Astrocyte (in vitro differentiated cells and primary cell): ENCODE data around the gene PRXL2B. TPM values are rescaled to one million over a fixed set of nuclear protein-coding genes. Genes with fewer than 3 reads are reported as not detected.

Experiments
- DNase-seq: peaks from one replicate; pipeline ENCODE4 v3.0.0-alpha.2; 2010; ENCODE audit warnings: low read depth
- FAIRE-seq: peaks from 2 replicates; lab custom pipeline; 2011; peaks lifted over from hg19 to GRCh38; lab: Jason Lieb, UNC
- H2AFZ ChIP-seq: 2 replicates; pipeline ENCODE4 v1.6.0; 2012; ENCODE audit warnings: low read depth, low read length, inconsistent platforms
- H3K27ac ChIP-seq: 2 replicates; pipeline ENCODE4 v1.5.1; 2011; ENCODE audit warnings: low read depth, low read length, inconsistent platforms
- H3K27me3 ChIP-seq: 2 replicates; pipeline ENCODE4 v1.6.0; 2011; ENCODE audit warnings: low read length, inconsistent platforms; ENCODE audit not compliant: insufficient read depth
- H3K36me3 ChIP-seq: 2 replicates; pipeline ENCODE4 v1.5.1; 2011; ENCODE audit warnings: low read length, inconsistent platforms; ENCODE audit not compliant: insufficient read depth
- H3K4me1 ChIP-seq: 2 replicates; pipeline ENCODE4 v1.5.1; 2011; ENCODE audit warnings: low read length, inconsistent platforms; ENCODE audit not compliant: insufficient read depth
- H3K4me2 ChIP-seq: 2 replicates; pipeline ENCODE4 v1.6.0; 2012; ENCODE audit warnings: low read length, inconsistent platforms
- H3K4me3 ChIP-seq: 2 replicates; pipeline ENCODE4 v1.5.1; 2011; ENCODE audit warnings: low read depth, mild to moderate bottlenecking, low read length, inconsistent platforms; ENCODE audit not compliant: insufficient read depth
- H3K79me2 ChIP-seq: 2 replicates; pipeline ENCODE4 v1.6.0; 2012; ENCODE audit warnings: mild to moderate bottlenecking, low read length, inconsistent platforms; ENCODE audit not compliant: insufficient read depth
- H3K9ac ChIP-seq: 2 replicates; pipeline ENCODE4 v1.6.0; 2012; ENCODE audit warnings: mild to moderate bottlenecking, low read length, inconsistent platforms
- H3K9me3 ChIP-seq: 2 replicates; pipeline ENCODE4 v1.5.1; 2012; ENCODE audit warnings: low read depth, mild to moderate bottlenecking, low read length, inconsistent platforms; ENCODE audit not compliant: insufficient read depth
- H4K20me1 ChIP-seq: 2 replicates; pipeline ENCODE4 v1.6.0; 2012; ENCODE audit warnings: low read length, inconsistent platforms; ENCODE audit not compliant: insufficient read depth
- H3K27ac Mint-ChIP-seq: one replicate; pipeline ENCODE4 v1.8.0; 2021; ENCODE audit warnings: mild to moderate bottlenecking, mixed read lengths; ENCODE audit not compliant: unreplicated experiment
- H3K27me3 Mint-ChIP-seq: one replicate; pipeline ENCODE4 v1.8.0; 2021; ENCODE audit warnings: low read depth, mixed read lengths; ENCODE audit not compliant: unreplicated experiment
- H3K36me3 Mint-ChIP-seq: one replicate; pipeline ENCODE4 v1.8.0; 2021; ENCODE audit warnings: low read depth, mixed read lengths; ENCODE audit not compliant: unreplicated experiment
- H3K4me1 Mint-ChIP-seq: one replicate; pipeline ENCODE4 v1.8.0; 2021; ENCODE audit warnings: low read depth, mixed read lengths; ENCODE audit not compliant: unreplicated experiment
- H3K4me3 Mint-ChIP-seq: one replicate; pipeline ENCODE4 v1.8.0; 2021; ENCODE audit warnings: mild to moderate bottlenecking, moderate library complexity, mixed read lengths; ENCODE audit not compliant: unreplicated experiment
- H3K9me3 Mint-ChIP-seq: one replicate; pipeline ENCODE4 v1.8.0; 2021; ENCODE audit warnings: mild to moderate bottlenecking, mixed read lengths; ENCODE audit not compliant: unreplicated experiment
- EZH2 ChIP-seq: IDR thresholded peaks from 2 replicates; pipeline ENCODE4 v1.6.1; 2012; ENCODE audit warnings: mild to moderate bottlenecking, low read length, inconsistent platforms; ENCODE audit not compliant: insufficient read depth
- total RNA-seq: library from RNA; stranded (reverse); gene quantifications from 2 replicates; pipeline ENCODE4 v1.2.1, GENCODE V29; 2021
- TF ChIP-seq, protein P1 (sequence below): IDR thresholded peaks from 2 replicates; pipeline ENCODE4 v1.5.1; 2011; ENCODE audit warnings: low read depth, mild to moderate bottlenecking, inconsistent platforms, low read length, moderate library complexity; ENCODE audit not compliant: insufficient read depth

The PRXL2B gene
- total RNA-seq, 1 donor from 2014 or later = 19.2 TPM

DNA sequence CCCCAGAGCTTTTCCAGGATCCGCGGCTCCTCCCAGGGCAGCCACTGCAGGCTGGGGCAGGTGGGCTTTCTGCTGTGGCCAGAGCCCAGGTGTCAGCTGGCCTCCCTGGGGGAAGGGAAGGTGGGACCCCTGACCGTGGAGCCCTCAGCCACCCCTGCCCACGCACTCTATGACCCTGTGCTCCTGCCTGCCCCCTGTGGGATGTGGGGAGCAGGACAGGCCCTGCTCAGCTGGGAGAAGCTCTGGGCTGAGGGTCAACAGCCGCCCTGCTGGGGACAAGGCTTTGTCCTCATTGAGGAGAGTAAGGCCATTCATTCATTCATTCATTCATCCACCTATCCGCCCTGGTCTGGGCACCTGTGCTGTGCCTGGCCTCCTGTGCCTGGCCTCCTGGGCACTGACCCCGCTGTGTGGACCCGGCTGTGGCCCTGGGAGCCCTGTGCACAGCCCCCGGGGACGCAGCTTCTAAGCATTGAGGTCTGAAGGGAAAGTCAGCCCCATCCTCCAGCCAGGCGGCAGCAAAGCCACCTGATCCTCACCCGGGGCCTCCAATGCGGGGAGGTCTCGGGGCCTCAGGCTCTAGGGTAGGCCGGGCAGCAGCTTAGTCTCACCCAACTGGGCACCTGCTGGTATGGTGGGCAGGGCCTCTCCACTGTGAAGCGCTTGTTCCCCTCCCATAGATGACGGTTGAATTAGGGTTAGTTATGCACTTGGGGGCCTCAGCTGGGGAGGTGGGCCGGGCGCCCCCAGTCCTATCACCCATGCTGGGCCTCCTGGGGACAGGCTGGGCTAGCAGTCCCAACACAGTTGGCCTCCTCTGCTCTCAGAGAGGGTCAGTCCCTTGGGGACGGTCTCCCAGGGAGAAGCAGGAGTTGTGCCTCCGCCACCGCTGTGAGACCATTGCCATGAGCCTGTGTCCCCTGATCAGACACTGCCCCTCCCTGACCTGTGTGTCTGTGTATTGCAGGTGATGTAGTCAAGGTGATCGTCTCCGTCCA is 24.4 kb upstream of the PRXL2B start:
- Histone ChIP-seq H3K4me1 (no peaks in the 10 kb centered on the region), H3K36me3 (no peaks in the 10 kb centered on the region), H3K79me2 (no peaks in the 10 kb centered on the region), H4K20me1 (no peaks in the 10 kb centered on the region), H3K9me3 (no peaks in the 10 kb centered on the region), H3K4me2 (no peak overlapping the region), H2AFZ (no peak overlapping the region), H3K27me3 (no peaks in the 10 kb centered on the region), H3K27ac (no peak overlapping the region), H3K9ac (no peak overlapping the region), H3K4me3 (no peak overlapping the region)
- no peaks in the 10 kb centered on the region for H3K9me3 Mint-ChIP-seq
- DNase-seq (no peak), FAIRE-seq (no peak)
- peaks cover 5% of the 10 kb centered on the region for H3K4me1 Mint-ChIP-seq
- peaks cover 12% of the 10 kb centered on the region for H3K27me3 Mint-ChIP-seq
- no peak overlapping the region for H3K4me3 Mint-ChIP-seq
- H3K36me3 Mint-ChIP-seq = no peaks in the 10 kb centered on the region
- TF ChIP-seq, protein P1, sequence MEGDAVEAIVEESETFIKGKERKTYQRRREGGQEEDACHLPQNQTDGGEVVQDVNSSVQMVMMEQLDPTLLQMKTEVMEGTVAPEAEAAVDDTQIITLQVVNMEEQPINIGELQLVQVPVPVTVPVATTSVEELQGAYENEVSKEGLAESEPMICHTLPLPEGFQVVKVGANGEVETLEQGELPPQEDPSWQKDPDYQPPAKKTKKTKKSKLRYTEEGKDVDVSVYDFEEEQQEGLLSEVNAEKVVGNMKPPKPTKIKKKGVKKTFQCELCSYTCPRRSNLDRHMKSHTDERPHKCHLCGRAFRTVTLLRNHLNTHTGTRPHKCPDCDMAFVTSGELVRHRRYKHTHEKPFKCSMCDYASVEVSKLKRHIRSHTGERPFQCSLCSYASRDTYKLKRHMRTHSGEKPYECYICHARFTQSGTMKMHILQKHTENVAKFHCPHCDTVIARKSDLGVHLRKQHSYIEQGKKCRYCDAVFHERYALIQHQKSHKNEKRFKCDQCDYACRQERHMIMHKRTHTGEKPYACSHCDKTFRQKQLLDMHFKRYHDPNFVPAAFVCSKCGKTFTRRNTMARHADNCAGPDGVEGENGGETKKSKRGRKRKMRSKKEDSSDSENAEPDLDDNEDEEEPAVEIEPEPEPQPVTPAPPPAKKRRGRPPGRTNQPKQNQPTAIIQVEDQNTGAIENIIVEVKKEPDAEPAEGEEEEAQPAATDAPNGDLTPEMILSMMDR = no peak
- TF ChIP-seq EZH2 = no peak
- no peak overlapping the region for H3K27ac Mint-ChIP-seq

- Histone ChIP-seq H3K79me2 (no peaks in the 10 kb centered on the region), H3K4me3 (no peak overlapping the region), H3K9me3 (no peaks in the 10 kb centered on the region), H3K27ac (no peak overlapping the region), H3K9ac (no peak overlapping the region), H3K36me3 (no peaks in the 10 kb centered on the region), H2AFZ (no peak overlapping the region), H3K4me1 (no peaks in the 10 kb centered on the region), H3K27me3 (no peaks in the 10 kb centered on the region), H4K20me1 (no peaks in the 10 kb centered on the region), H3K4me2 (no peak overlapping the region)
- peaks cover 12% of the 10 kb centered on the region for H3K27me3 Mint-ChIP-seq
- DNase-seq = no peak
- H3K4me3 Mint-ChIP-seq = no peak overlapping the region
- H3K9me3 Mint-ChIP-seq = no peaks in the 10 kb centered on the region
- FAIRE-seq = no peak
- H3K4me1 Mint-ChIP-seq = peaks cover 5% of the 10 kb centered on the region
- no peak for TF ChIP-seq EZH2
- TF ChIP-seq, protein P1 = no peak
- H3K36me3 Mint-ChIP-seq = no peaks in the 10 kb centered on the region
- no peak overlapping the region for H3K27ac Mint-ChIP-seq
Measured at GRCh38 chr1:2563205-2563604, 23.4 kb upstream of the PRXL2B start.
